A673 (cell line): Measurements from ENCODE around the gene THSD4.

Source experiments
- EZH2 ChIP-seq: fragments of 200-600 bp; sonication (generic); IDR thresholded peaks from 2 replicates; pipeline ENCODE4 v1.6.1; 2017; ENCODE audit warnings: borderline replicate concordance, low read depth, mild to moderate bottlenecking, mixed read lengths, antibody characterized with exemption, low read length; ENCODE audit not compliant: poor library complexity, severe bottlenecking
- TF ChIP-seq, protein P1 (sequence below): fragments of 300-800, 200-600 bp; sonication (generic); conservative IDR thresholded peaks from 2 replicates; pipeline ENCODE4 v1.5.1; 2017; ENCODE audit warnings: low read depth, mild to moderate bottlenecking, antibody characterized with exemption, low read length, moderate library complexity, mixed read lengths

DNA sequence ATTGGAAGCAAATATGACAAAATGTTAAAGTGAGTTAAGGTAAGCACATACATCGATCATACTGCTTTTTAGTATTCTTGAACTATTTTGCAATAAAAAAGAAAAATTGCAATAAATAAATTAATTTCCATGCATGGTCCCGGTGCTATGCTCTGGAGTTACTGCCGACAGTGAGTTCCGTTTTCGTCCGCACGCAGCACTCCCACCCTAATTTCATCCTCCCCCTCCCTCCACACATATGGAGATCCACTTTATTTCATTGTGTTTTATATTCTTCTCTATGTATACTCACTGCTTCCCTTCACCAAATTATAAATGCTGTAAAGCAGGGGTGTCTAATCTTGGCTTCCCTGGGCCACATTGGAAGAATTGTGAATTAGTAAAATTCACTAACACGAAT is 247.3 kb downstream of the THSD4 start:
- TF ChIP-seq, protein P1, sequence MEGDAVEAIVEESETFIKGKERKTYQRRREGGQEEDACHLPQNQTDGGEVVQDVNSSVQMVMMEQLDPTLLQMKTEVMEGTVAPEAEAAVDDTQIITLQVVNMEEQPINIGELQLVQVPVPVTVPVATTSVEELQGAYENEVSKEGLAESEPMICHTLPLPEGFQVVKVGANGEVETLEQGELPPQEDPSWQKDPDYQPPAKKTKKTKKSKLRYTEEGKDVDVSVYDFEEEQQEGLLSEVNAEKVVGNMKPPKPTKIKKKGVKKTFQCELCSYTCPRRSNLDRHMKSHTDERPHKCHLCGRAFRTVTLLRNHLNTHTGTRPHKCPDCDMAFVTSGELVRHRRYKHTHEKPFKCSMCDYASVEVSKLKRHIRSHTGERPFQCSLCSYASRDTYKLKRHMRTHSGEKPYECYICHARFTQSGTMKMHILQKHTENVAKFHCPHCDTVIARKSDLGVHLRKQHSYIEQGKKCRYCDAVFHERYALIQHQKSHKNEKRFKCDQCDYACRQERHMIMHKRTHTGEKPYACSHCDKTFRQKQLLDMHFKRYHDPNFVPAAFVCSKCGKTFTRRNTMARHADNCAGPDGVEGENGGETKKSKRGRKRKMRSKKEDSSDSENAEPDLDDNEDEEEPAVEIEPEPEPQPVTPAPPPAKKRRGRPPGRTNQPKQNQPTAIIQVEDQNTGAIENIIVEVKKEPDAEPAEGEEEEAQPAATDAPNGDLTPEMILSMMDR = no peak
- TF ChIP-seq EZH2 = no peak
